Vagina (tissue), 2 donors: Measurements from ENCODE around the gene ZMIZ1.

Source experiments
- POLR2A ChIP-seq, 2 donors: fragments of 450-650 bp; IDR thresholded peaks; one replicate each; pipeline ENCODE4 v1.6.1; 2017; ENCODE audit warnings: antibody characterized with exemption in 2 of 2, mild to moderate bottlenecking in 2 of 2, moderate library complexity in 2 of 2
- POLR2AphosphoS5 ChIP-seq, 2 donors: sonication (generic); formaldehyde crosslinking; IDR thresholded peaks; one replicate each; pipeline ENCODE4 v1.9.0; 2017; ENCODE audit warnings: antibody characterized with exemption in 2 of 2, mild to moderate bottlenecking in 2 of 2, low read depth in 1 of 2; ENCODE audit not compliant: insufficient read depth in 1 of 2
- TF ChIP-seq, protein P1 (sequence below), 3 experiments: fragments of 450-650 bp in 2 of 3; fragments of 200-600 bp in 1 of 3; sonication (generic) in 1 of 3; IDR thresholded peaks; one replicate each; pipeline ENCODE4 v1.5.1; 2017 to 2019; ENCODE audit warnings: antibody characterized with exemption in 3 of 3, mild to moderate bottlenecking in 2 of 3, moderate library complexity in 2 of 3

GRCh38 chr10:79038841-79039201 lies 29.9 kb upstream of the ZMIZ1 start:
- no peak for TF ChIP-seq POLR2A (IDR thresholded peaks at IDR 0.05)
- TF ChIP-seq, protein P1, sequence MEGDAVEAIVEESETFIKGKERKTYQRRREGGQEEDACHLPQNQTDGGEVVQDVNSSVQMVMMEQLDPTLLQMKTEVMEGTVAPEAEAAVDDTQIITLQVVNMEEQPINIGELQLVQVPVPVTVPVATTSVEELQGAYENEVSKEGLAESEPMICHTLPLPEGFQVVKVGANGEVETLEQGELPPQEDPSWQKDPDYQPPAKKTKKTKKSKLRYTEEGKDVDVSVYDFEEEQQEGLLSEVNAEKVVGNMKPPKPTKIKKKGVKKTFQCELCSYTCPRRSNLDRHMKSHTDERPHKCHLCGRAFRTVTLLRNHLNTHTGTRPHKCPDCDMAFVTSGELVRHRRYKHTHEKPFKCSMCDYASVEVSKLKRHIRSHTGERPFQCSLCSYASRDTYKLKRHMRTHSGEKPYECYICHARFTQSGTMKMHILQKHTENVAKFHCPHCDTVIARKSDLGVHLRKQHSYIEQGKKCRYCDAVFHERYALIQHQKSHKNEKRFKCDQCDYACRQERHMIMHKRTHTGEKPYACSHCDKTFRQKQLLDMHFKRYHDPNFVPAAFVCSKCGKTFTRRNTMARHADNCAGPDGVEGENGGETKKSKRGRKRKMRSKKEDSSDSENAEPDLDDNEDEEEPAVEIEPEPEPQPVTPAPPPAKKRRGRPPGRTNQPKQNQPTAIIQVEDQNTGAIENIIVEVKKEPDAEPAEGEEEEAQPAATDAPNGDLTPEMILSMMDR (IDR thresholded peaks at IDR 0.05) = no peak
- no peak for TF ChIP-seq POLR2AphosphoS5 (IDR thresholded peaks at IDR 0.05; ENCODE audit: insufficient read depth in 1 of 2, low read depth in 1 of 2)
